H1 (cell line): ENCODE results near the gene SCNN1B. TPM values are rescaled to one million over a fixed set of nuclear protein-coding genes. Genes with fewer than 3 reads are reported as not detected.

ENCODE experiments used
- CTCF ChIA-PET: fragments of 300-600 bp; sonication (Branson Sonifier 250); formaldehyde crosslinking; loops from one replicate; lab custom pipeline; 2021; ENCODE audit not compliant: partially characterized antibody; lab: Charles Lee
- POLR2A ChIA-PET: fragments of 300-600 bp; sonication (Branson Sonifier 250); formaldehyde crosslinking; loops from one replicate; lab custom pipeline; 2021; ENCODE audit warnings: inconsistent platforms; ENCODE audit not compliant: partially characterized antibody; lab: Charles Lee
- DNase-seq, 2 experiments: peaks; one replicate each; pipeline versions ENCODE4 v3.0.0 to v3.0.0-alpha.2; 2010 to 2022; ENCODE audit warnings: low spot score in 2 of 2, low read depth in 1 of 2, mixed read lengths in 1 of 2
- FAIRE-seq: peaks from 2 replicates; lab custom pipeline; 2011; peaks lifted over from hg19 to GRCh38; lab: Jason Lieb, UNC
- H2AFZ ChIP-seq: 2 replicates; pipeline ENCODE4 v1.8.1; 2012; ENCODE audit warnings: low read length, inconsistent platforms
- H2AK5ac ChIP-seq: 2 replicates; pipeline ENCODE4 v1.6.1; 2013; ENCODE audit warnings: low read depth, low read length
- H2BK120ac ChIP-seq: replicated peaks from 2 replicates; pipeline ENCODE3; 2013; ENCODE audit warnings: low read depth, low read length, inconsistent platforms
- H2BK12ac ChIP-seq: 2 replicates; pipeline ENCODE4 v1.6.1; 2013; ENCODE audit warnings: low read depth, low read length
- H2BK15ac ChIP-seq: 2 replicates; pipeline ENCODE4 v1.6.1; 2013; ENCODE audit warnings: low read length
- H2BK20ac ChIP-seq: 2 replicates; pipeline ENCODE4 v1.6.1; 2013; ENCODE audit warnings: low read length
- H2BK5ac ChIP-seq: 2 replicates; pipeline ENCODE4 v1.6.1; 2013; ENCODE audit warnings: low read depth, low read length
- H3K14ac ChIP-seq: 2 replicates; pipeline ENCODE4 v1.6.1; 2013; ENCODE audit warnings: inconsistent platforms; ENCODE audit not compliant: insufficient read length
- H3K18ac ChIP-seq: 2 replicates; pipeline ENCODE4 v1.6.1; 2013; ENCODE audit warnings: low read length; ENCODE audit errors: extremely low read depth
- H3K23ac ChIP-seq: 2 replicates; pipeline ENCODE4 v1.6.1; 2013; ENCODE audit warnings: inconsistent platforms; ENCODE audit not compliant: insufficient read length
- H3K23me2 ChIP-seq: 2 replicates; pipeline ENCODE4 v1.6.1; 2013; ENCODE audit warnings: low read depth, low read length
- H3K27ac ChIP-seq: 2 replicates; pipeline ENCODE4 v1.6.1; 2011; ENCODE audit warnings: low read depth, low read length, inconsistent platforms
- H3K27me3 ChIP-seq, 4 experiments: replicated peaks in 1 of 4; 1 replicate in 1 of 4; 2 replicates in 3 of 4; pipeline versions ENCODE4 v1.6.1 to v1.8.1; 2011 to 2013; ENCODE audit warnings: low read length in 3 of 4, mild to moderate bottlenecking in 3 of 4, inconsistent platforms in 2 of 4, mixed read lengths in 2 of 4, moderate library complexity in 1 of 4; ENCODE audit not compliant: control insufficient read depth in 3 of 4, insufficient read depth in 3 of 4; ENCODE audit errors: extremely low read depth in 1 of 4
- H3K36me3 ChIP-seq, 4 experiments: 2 replicates each; pipeline versions ENCODE4 v1.6.1 to v1.8.1; 2011 to 2013; ENCODE audit warnings: mild to moderate bottlenecking in 4 of 4, low read length in 3 of 4, moderate library complexity in 2 of 4, control low read depth in 1 of 4, inconsistent platforms in 1 of 4; ENCODE audit not compliant: insufficient read depth in 4 of 4, control insufficient read depth in 2 of 4
- H3K4ac ChIP-seq: replicated peaks from 2 replicates; pipeline ENCODE3; 2013; ENCODE audit warnings: low read length, low read depth, mixed read lengths, inconsistent platforms; ENCODE audit not compliant: insufficient read length
- H3K4me1 ChIP-seq, 4 experiments: replicated peaks in 1 of 4; 1 replicate in 1 of 4; 2 replicates in 3 of 4; pipeline versions ENCODE4 v1.6.1 to v1.8.1; 2011 to 2013; ENCODE audit warnings: low read length in 3 of 4, inconsistent platforms in 2 of 4, mixed read lengths in 1 of 4; ENCODE audit not compliant: insufficient read depth in 4 of 4, control insufficient read depth in 3 of 4
- H3K4me2 ChIP-seq, 2 experiments: 2 replicates each; pipeline versions ENCODE4 v1.6.1 to v1.8.1; 2011 to 2013; ENCODE audit warnings: low read depth in 2 of 2, low read length in 2 of 2, control low read depth in 1 of 2, inconsistent platforms in 1 of 2, mild to moderate bottlenecking in 1 of 2; ENCODE audit not compliant: insufficient read depth in 1 of 2
- H3K4me3 ChIP-seq, 4 experiments: fragments of 200-600, 300-600 bp in 1 of 4; sonication (generic), shearing (Covaris generic), sonication (Bioruptor Twin) in 1 of 4; 2 replicates each; pipeline versions ENCODE4 v1.5.1 to v1.8.1; 2011 to 2016; ENCODE audit warnings: low read length in 4 of 4, low read depth in 3 of 4, control low read depth in 2 of 4, inconsistent platforms in 2 of 4, mild to moderate bottlenecking in 2 of 4, mixed read lengths in 1 of 4, moderate library complexity in 1 of 4; ENCODE audit not compliant: insufficient read depth in 2 of 4; ENCODE audit errors: extremely low read depth in 1 of 4
- H3K56ac ChIP-seq: replicated peaks from 2 replicates; pipeline ENCODE3; 2013; ENCODE audit warnings: low read depth, mild to moderate bottlenecking, mixed read lengths, low read length, inconsistent platforms; ENCODE audit not compliant: insufficient read length
- H3K79me1 ChIP-seq: 2 replicates; pipeline ENCODE4 v1.6.1; 2013; ENCODE audit warnings: low read depth, low read length, control low read depth
- H3K79me2 ChIP-seq, 2 experiments: 2 replicates each; pipeline versions ENCODE4 v1.6.1 to v1.8.1; 2012 to 2013; ENCODE audit warnings: low read length in 2 of 2, mild to moderate bottlenecking in 2 of 2, inconsistent platforms in 1 of 2; ENCODE audit not compliant: insufficient read depth in 2 of 2, control insufficient read depth in 1 of 2
- H3K9ac ChIP-seq, 4 experiments: replicated peaks in 1 of 4; 1 replicate in 1 of 4; 2 replicates in 3 of 4; pipeline versions ENCODE4 v1.6.1 to v1.8.1; 2011 to 2013; ENCODE audit warnings: low read depth in 3 of 4, low read length in 3 of 4, control low read depth in 2 of 4, mild to moderate bottlenecking in 2 of 4, moderate library complexity in 2 of 4, inconsistent platforms in 1 of 4; ENCODE audit errors: extremely low read depth in 1 of 4
- H3K9me3 ChIP-seq, 2 experiments: 2 replicates each; pipeline versions ENCODE4 v1.6.1 to v1.8.1; 2012 to 2013; ENCODE audit warnings: mild to moderate bottlenecking in 2 of 2, moderate library complexity in 2 of 2, control low read depth in 1 of 2, inconsistent platforms in 1 of 2, low read depth in 1 of 2, low read length in 1 of 2, mixed read lengths in 1 of 2; ENCODE audit not compliant: insufficient read depth in 2 of 2
- H4K20me1 ChIP-seq, 2 experiments: replicated peaks in 1 of 2; 2 replicates each; pipeline versions ENCODE3 to v1.8.1; 2011 to 2013; ENCODE audit warnings: inconsistent platforms in 2 of 2, low read length in 2 of 2, mild to moderate bottlenecking in 1 of 2; ENCODE audit not compliant: insufficient read depth in 2 of 2, control insufficient read depth in 1 of 2
- H4K5ac ChIP-seq: 2 replicates; pipeline ENCODE4 v1.6.1; 2013; ENCODE audit warnings: low read length, low read depth, mixed read lengths, inconsistent platforms; ENCODE audit not compliant: insufficient read length
- H4K8ac ChIP-seq: 2 replicates; pipeline ENCODE4 v1.8.0; 2013; ENCODE audit warnings: mild to moderate bottlenecking, moderate library complexity, low read length, inconsistent platforms; ENCODE audit not compliant: insufficient read depth; ENCODE audit errors: extremely low read depth
- H4K91ac ChIP-seq: replicated peaks from 2 replicates; pipeline ENCODE3; 2013; ENCODE audit warnings: low read length, mixed read lengths, inconsistent platforms; ENCODE audit not compliant: insufficient read length
- BRCA1 ChIP-seq: IDR thresholded peaks from 2 replicates; pipeline ENCODE4 v1.6.1; 2012; ENCODE audit warnings: low read depth, low read length, improper control_type of control experiment
- HDAC6 ChIP-seq: IDR thresholded peaks from one replicate; pipeline ENCODE4 v1.7.1; 2012; ENCODE audit warnings: low read depth, mild to moderate bottlenecking, inconsistent platforms, low read length, moderate library complexity
- RXRA ChIP-seq: IDR thresholded peaks from 2 replicates; pipeline ENCODE4 v1.6.1; 2011; ENCODE audit warnings: low read depth, mild to moderate bottlenecking, low read length, moderate library complexity; ENCODE audit not compliant: insufficient read depth
- WGBS, 2 experiments: shearing (Covaris generic) in 1 of 2; methylation state at CpG; one replicate each; pipeline versions ENCODE4 v1.1.6 to v1.1.7; 2013 to 2015; ENCODE audit warnings: low lambda C conversion rate in 2 of 2, mixed read lengths in 2 of 2, inconsistent platforms in 1 of 2, low coverage in 1 of 2, missing lambda C conversion rate in 1 of 2; ENCODE audit not compliant: insufficient replicate concordance in 2 of 2, insufficient coverage in 1 of 2, insufficient read length in 1 of 2; ENCODE audit errors: extremely low coverage in 1 of 2, missing lambda C conversion rate in 1 of 2; 5-methylcytosine and 5-hydroxymethylcytosine counted together
- polyA plus RNA-seq, 7 experiments: library from polyadenylated mRNA; depleted of rRNA in 3 of 7; stranded (reverse) in 5 of 7; unstranded in 2 of 7; fragments of >200 nt in 5 of 7; fragments of 200-250 nt in 2 of 7; gene quantifications; 1 replicate in 5 of 7; 2 replicates in 1 of 7; 4 replicates in 1 of 7; pipeline versions ENCODE4 v1.2.1 to v1.2.3, GENCODE V29; 2011 to 2013; ENCODE audit warnings: missing spikeins in 2 of 7, mixed read lengths in 2 of 7
- total RNA-seq: library from RNA; stranded (reverse); fragmentation: NEBNext Ultra II Directional; extraction: Animal tissue kit (Norgen Biotek cat#: 25700); gene quantifications from 2 replicates; pipeline ENCODE4 v1.2.1, GENCODE V29; 2021

SCNN1B gene
- total and polyA plus RNA-seq, 2 of the 8 experiments (the other 6 are each of a cell fraction or from before 2014, with no cell fraction given): 0.20 to 0.95 TPM

- no peak overlapping the region for H4K8ac ChIP-seq
- no peak overlapping the region for H4K5ac ChIP-seq
- no peak overlapping the region for H3K4me3 ChIP-seq
- FAIRE-seq (no peak), DNase-seq (no peak)
- H3K4me1 ChIP-seq: peaks cover 0 to 4% (median 0%) of the 10 kb centered on the region in 4 experiments; a peak in 1 of 7 replicates
- no peaks in the 10 kb centered on the region; the same call in 1 of the 2 replicates for H3K23me2 ChIP-seq
- no peak overlapping the region for H2AK5ac ChIP-seq
- H3K23ac ChIP-seq: no peak overlapping the region
- no peaks in the 10 kb centered on the region for H4K20me1 ChIP-seq
- H3K4me2 ChIP-seq: no peak overlapping the region
- ChIA-PET POLR2A (no interaction called here), CTCF (interaction anchor here (1.3 to 2.6 kb wide), 5 partner anchors 10 to 150 kb away, joined by 3 to 8 read pairs (median 6); partner anchors contain the start of gene SCNN1B)
- H3K9ac ChIP-seq: no peak overlapping the region
- H3K9me3 ChIP-seq: no peaks in the 10 kb centered on the region
- no peak overlapping the region for H3K27ac ChIP-seq
- H3K27me3 ChIP-seq: 0 out of 7 replicates have a peak, but pooled peaks cover 0 to 2% (median 0%) of the 10 kb centered on the region in 4 experiments
- no peak overlapping the region for H3K14ac ChIP-seq
- H3K56ac ChIP-seq: no peak overlapping the region
- no peak overlapping the region for H2BK5ac ChIP-seq
- no peak overlapping the region for H2AFZ ChIP-seq
- H4K91ac ChIP-seq: no peak overlapping the region
- H2BK12ac ChIP-seq: no peak overlapping the region
- no peak overlapping the region for H3K4ac ChIP-seq
- H3K79me1 ChIP-seq: no peaks in the 10 kb centered on the region
- H2BK20ac ChIP-seq: no peak overlapping the region
- no peak overlapping the region for H3K18ac ChIP-seq
- H2BK15ac ChIP-seq: 0 out of 2 replicates have a peak overlapping the region, but pooled peaks have one; percentile 72
- H2BK120ac ChIP-seq: no peak overlapping the region
- H3K79me2 ChIP-seq: no peaks in the 10 kb centered on the region
- 89% methylated on average over 2 of the region's 2 CpGs; no CpG with 5 or more reads in 1 of the 2 experiments for WGBS, 2 experiments
- H3K36me3 ChIP-seq: no peaks in the 10 kb centered on the region
- TF ChIP-seq BRCA1 (no peak), HDAC6 (no peak), RXRA (no peak)
Measured at GRCh38 chr16:23284584-23284983, 17.5 kb upstream of the SCNN1B start.
